IMR-90 (cell line): ENCODE data around the gene DYNLT3.

Source experiments
- BHLHE40 ChIP-seq: fragments of 150-350 bp; IDR thresholded peaks from 2 replicates; pipeline ENCODE4 v1.6.1; 2016; ENCODE audit warnings: mild to moderate bottlenecking, low read depth, low read length
- SMC3 ChIP-seq: fragments of 150-350 bp; IDR thresholded peaks from 2 replicates; pipeline ENCODE4 v1.6.1; 2016; ENCODE audit warnings: low read depth, mild to moderate bottlenecking, antibody characterized with exemption, low read length, moderate library complexity
- TF ChIP-seq, protein P1 (sequence below): conservative IDR thresholded peaks from 2 replicates; pipeline ENCODE4 v1.5.1; 2012; ENCODE audit warnings: mild to moderate bottlenecking, low read depth, low read length, improper control_type of control experiment

DNA sequence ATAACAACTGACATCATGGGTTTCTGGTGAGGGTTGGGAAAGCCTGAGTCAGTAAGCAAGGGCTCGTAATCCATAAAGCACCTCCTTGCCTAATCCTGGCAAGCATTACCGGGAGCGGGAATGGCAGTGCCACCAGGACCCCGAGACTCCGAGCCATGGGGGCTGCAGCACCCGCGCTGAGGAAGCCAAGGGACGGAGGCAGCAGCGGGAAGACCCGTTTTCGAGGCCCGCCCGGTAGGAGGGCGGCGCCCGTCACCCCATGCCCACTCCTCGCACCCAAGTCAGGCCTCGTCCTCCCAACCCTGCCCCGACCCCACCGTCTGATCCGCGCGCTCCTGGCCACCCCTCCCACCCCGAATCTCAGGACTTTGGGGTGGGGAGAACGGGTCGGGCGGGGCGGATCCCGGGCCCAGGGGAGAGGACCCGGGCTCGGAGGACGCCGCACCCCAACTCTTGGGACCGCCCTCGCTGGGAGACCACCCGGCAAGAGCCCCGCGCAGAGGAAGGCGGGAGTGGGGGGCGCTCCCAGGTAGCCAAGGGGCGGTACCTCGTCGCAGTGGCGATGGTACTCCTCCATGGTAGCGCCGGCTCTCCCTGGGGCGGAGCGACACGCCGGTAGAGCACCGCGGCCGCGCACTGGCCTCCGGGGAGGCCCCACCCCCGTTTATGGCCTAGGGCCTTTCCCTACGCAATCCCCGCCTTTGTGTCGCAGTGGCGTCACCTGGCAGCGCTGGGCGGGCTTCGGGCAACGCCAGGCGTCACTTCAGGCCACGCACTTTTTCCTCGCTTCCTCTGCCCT, at the start of gene DYNLT3:
- TF ChIP-seq SMC3 (no peak), BHLHE40 (no peak)
- TF ChIP-seq, protein P1, sequence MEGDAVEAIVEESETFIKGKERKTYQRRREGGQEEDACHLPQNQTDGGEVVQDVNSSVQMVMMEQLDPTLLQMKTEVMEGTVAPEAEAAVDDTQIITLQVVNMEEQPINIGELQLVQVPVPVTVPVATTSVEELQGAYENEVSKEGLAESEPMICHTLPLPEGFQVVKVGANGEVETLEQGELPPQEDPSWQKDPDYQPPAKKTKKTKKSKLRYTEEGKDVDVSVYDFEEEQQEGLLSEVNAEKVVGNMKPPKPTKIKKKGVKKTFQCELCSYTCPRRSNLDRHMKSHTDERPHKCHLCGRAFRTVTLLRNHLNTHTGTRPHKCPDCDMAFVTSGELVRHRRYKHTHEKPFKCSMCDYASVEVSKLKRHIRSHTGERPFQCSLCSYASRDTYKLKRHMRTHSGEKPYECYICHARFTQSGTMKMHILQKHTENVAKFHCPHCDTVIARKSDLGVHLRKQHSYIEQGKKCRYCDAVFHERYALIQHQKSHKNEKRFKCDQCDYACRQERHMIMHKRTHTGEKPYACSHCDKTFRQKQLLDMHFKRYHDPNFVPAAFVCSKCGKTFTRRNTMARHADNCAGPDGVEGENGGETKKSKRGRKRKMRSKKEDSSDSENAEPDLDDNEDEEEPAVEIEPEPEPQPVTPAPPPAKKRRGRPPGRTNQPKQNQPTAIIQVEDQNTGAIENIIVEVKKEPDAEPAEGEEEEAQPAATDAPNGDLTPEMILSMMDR = no peak
